Measurements from ENCODE around the gene AP1M2.

- TF ChIP-seq EZH2 (IDR thresholded peaks at IDR 0.05; ENCODE audit: borderline replicate concordance) (no peak), CTCF (IDR thresholded peaks at IDR 0.05; ENCODE audit: poor library complexity) (no peak), EZH2phosphoT487 (IDR thresholded peaks at IDR 0.05; ENCODE audit: low read depth, severe bottlenecking, unreplicated experiment) (no peak)
Observed at GRCh38 chr19:10562609-10563008, 24.5 kb downstream of the AP1M2 start.

Data from hepatocyte (in vitro differentiated cells).